A172 (cell line): ENCODE data around the gene PDIK1L. TPM values are rescaled to one million over a fixed set of nuclear protein-coding genes. Genes with fewer than 3 reads are reported as not detected.
A peak's percentile ranks its signal among the peaks of the same experiment; 100 is the strongest.

ENCODE experiments used
- DNase-seq: peaks from one replicate; pipeline ENCODE4 v3.0.0-alpha.2; 2015; ENCODE audit warnings: low spot score
- total RNA-seq: library from RNA; depleted of rRNA; stranded (reverse); fragments of >200 nt; shearing (Covaris generic); gene quantifications from 2 replicates; pipeline ENCODE4 v1.2.3, GENCODE V29; 2014

The PDIK1L gene
- total RNA-seq, 1 experiment from 2014 or later, result 4.4 TPM

GRCh38 chr1:26155370-26156284 is 44.0 kb downstream of the PDIK1L start:
- no peak for DNase-seq

- peak; percentile 31 for DNase-seq
Measured at GRCh38 chr1:26156285-26157038, 44.8 kb downstream of the PDIK1L start.

- DNase-seq, result no peak
Measured at GRCh38 chr1:26158271-26158907, 46.8 kb downstream of the PDIK1L start.

GRCh38 chr1:26158908-26159742 is 47.5 kb downstream of the PDIK1L start, which contains the start of gene FAM110D:
Gene FAM110D, plus strand, starts transcription at chr1:26159079. Its CDS starts 2,213 bp downstream, at chr1:26161292.
- DNase-seq, result no peak

GRCh38 chr1:26159743-26160039 is 48.1 kb downstream of the PDIK1L start:
- DNase-seq, result no peak

- no peak for DNase-seq
Measured at GRCh38 chr1:26160527-26161414, 49.1 kb downstream of the PDIK1L start.

GRCh38 chr1:26161415-26162219 is 50.0 kb downstream of the PDIK1L start:
- no peak for DNase-seq

- DNase-seq, result no peak
Measured at GRCh38 chr1:26162220-26162709, 50.6 kb downstream of the PDIK1L start.

- DNase-seq, result no peak
Measured at GRCh38 chr1:26163684-26164035, 52.0 kb downstream of the PDIK1L start.

- no peak for DNase-seq
Measured at GRCh38 chr1:26164036-26164860, 52.6 kb downstream of the PDIK1L start.

GRCh38 chr1:26164861-26165842 is 53.5 kb downstream of the PDIK1L start:
- no peak for DNase-seq

- no peak for DNase-seq
Measured at GRCh38 chr1:26166719-26167281, 55.2 kb downstream of the PDIK1L start.

- no peak for DNase-seq
Measured at GRCh38 chr1:26168410-26169197, 57.0 kb downstream of the PDIK1L start, which contains the start of gene C1orf232. Gene C1orf232, minus strand, starts transcription at chr1:26168963. Its CDS starts 464 bp downstream, at chr1:26168499.

- DNase-seq, result no peak
Measured at GRCh38 chr1:26169198-26169554, 57.6 kb downstream of the PDIK1L start.

GRCh38 chr1:26169669-26170471 is 58.2 kb downstream of the PDIK1L start, which contains the start of gene ZNF593:
Gene ZNF593, plus strand, starts transcription at chr1:26169908. Its CDS starts 76 bp downstream, at chr1:26169984.
- peak; percentile 68 for DNase-seq
